GM19438 (cell line): ENCODE measurements around the gene KDM2A.
"Not testable (repeated sequence)": the region's sequence is repeated elsewhere in the genome, so short reads cannot be mapped to it uniquely, and the experiment has no call there.

ENCODE experiments used
- ATAC-seq: cut with Tn5 transposase; IDR thresholded peaks from one replicate; pipeline ENCODE4 v1.9.1; 2021; ENCODE audit warnings: low read depth; ENCODE audit not compliant: unreplicated experiment

Gene KDM2A

GRCh38 chr11:67255864-67256263, 136.8 kb downstream of the KDM2A start:
- ATAC-seq: no peak

GRCh38 chr11:67256477-67257135, 137.5 kb downstream of the KDM2A start:
- no peak for ATAC-seq

- ATAC-seq: no peak
Observed at GRCh38 chr11:67260406-67260805, 141.3 kb downstream of the KDM2A start.

- ATAC-seq: not testable (repeated sequence)
Observed at GRCh38 chr11:67260885-67261639, 142.0 kb downstream of the KDM2A start.

GRCh38 chr11:67261640-67261945, 142.5 kb downstream of the KDM2A start:
- ATAC-seq: no peak

- no peak for ATAC-seq
Observed at GRCh38 chr11:67261946-67262681, 143.1 kb downstream of the KDM2A start.

- ATAC-seq: no peak
Observed at GRCh38 chr11:67262731-67263675, 143.9 kb downstream of the KDM2A start.

GRCh38 chr11:67264260-67264659, 145.2 kb downstream of the KDM2A start:
- no peak for ATAC-seq

GRCh38 chr11:67264877-67265632, 146.0 kb downstream of the KDM2A start:
- no peak for ATAC-seq

GRCh38 chr11:67265633-67266448, 146.8 kb downstream of the KDM2A start:
- no peak for ATAC-seq

GRCh38 chr11:67266449-67267187, 147.6 kb downstream of the KDM2A start, which contains the start of gene GRK2:
GRK2 (plus strand) TSS chr11:67266473; CDS start chr11:67266700, 227 bp downstream.
- no peak for ATAC-seq

GRCh38 chr11:67267188-67268080, 148.4 kb downstream of the KDM2A start:
- ATAC-seq: no peak

- no peak for ATAC-seq
Observed at GRCh38 chr11:67268081-67268961, 149.3 kb downstream of the KDM2A start.

- ATAC-seq: no peak
Observed at GRCh38 chr11:67268962-67269268, 149.9 kb downstream of the KDM2A start.

GRCh38 chr11:67269401-67270255, 150.6 kb downstream of the KDM2A start:
- no peak for ATAC-seq
